DMS153 (cell line): ENCODE measurements around the gene MEF2C.
"Not testable (repeated sequence)": the region's sequence is repeated elsewhere in the genome, so short reads cannot be mapped to it uniquely, and the experiment has no call there.

ENCODE experiments used
- DNase-seq: peaks from one replicate; lab custom pipeline; 2025; lab: John Stamatoyannopoulos, UW

The MEF2C gene

DNA sequence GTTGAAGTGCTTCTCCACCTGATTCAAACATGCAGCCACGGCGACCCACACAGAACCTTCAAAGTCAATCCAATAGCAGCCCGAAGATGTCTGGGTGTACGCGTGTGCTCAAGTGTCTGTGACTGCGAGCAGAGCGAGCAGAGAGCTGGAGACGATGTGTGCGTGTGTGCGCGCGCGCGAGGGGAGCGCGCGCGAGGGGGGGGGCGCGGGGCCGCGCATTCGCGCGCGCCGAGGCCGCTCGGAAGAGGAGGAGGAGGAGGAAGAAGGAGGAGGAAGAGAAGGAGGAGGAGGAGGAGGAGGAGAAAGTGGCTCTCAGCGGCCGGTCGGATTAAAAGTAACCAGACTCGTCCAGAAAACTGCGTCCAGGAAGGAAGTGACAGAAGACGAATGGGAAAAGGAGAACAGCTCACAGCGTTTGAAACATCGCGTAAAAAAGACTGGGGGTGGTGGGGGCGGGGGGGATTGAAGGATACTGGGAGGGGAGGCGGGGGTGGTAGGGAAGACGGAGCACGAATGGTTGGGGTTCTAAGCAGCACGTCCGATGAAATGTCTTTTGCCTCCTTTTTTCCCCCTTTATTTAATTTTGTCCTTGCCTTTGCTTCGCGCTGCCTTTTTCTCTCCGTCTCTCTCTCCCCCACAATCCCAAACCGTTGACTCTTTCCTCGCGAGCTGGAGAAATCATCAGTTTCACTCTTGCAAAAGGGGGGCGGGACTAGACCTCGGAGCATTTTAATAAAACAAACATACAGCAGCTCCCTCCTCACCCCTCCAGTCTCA, at the start of gene MEF2C:
MEF2C (minus strand) TSS at position 126 of the 777 bp plus-strand sequence. CDS start 59,396 bp downstream, outside the sequence.
- DNase-seq: peak; percentile 1

DNA sequence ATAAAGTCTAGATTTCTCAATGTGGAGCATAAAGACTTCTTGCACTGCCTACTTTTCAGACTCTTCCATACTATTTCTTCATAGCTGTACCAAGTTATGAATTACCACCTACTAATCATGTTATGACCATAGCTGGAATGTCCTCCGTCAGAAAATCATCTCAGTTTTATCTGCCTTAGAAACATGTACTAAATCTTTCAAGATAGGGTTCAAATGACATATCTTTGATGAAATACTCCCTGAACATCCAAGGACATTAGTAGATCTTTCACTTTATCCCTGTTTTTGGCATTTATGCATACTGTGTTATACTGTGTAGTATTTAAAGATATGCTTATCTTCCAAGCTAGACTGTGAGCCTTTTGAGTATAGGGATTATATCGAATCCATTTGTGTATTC, 49.6 kb upstream of the MEF2C start:
- no peak for DNase-seq

DNA sequence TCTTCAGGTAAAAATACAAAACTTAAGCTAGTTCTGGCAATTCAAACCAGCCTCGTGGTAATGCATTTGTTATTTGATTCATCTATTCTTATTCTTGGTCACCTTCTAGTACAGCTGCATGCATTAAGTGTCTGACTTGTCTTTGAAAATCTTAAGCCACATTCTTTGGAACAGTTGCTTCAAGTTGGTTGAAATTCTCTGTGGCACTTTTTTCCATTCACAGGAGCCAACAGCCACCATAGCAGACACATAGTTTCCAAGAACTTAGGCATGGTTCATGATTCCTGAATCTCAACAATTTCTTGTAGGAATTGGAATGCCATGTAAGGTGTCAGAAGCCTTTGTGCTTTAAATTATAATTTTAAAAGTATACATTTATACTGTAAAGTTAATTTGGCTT, 47.4 kb upstream of the MEF2C start:
- DNase-seq: no peak

DNA sequence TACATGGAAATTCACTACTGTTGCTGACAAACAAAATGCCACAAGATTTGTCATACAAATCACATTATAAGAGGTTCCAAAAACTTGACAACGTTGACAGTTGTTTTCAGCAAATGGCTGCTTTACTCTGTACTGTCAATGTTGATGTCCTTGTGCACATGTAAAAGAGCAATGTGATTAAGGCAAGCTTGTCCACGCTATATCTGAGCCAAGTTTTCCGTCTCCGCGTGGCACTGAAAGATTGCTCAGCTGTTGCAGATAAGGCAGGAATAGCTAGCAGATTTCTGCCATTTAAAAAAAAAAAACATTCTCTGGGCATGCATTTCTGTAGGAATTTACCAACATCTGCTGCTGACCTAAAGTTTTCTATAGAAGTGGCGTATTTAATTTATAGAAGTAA, 46.4 kb upstream of the MEF2C start:
- no peak for DNase-seq

DNA sequence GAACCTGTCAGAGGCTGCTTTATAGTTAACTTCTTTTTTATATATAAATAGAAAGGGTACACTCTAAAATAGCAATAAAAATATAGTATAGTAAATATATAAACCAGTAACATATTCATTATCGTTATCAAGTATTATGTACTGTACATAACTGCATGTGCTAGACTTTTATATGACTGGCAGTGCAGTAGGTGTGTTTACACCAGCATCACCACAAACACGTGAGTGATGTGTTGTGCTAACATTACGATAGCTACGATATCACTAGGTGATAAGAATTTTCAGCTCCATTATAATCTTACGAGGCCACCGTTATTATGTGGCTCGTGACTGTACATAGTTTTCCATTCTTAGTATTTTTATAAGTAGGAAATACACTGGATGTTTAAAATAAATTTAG, 43.8 kb upstream of the MEF2C start:
- no peak for DNase-seq

DNA sequence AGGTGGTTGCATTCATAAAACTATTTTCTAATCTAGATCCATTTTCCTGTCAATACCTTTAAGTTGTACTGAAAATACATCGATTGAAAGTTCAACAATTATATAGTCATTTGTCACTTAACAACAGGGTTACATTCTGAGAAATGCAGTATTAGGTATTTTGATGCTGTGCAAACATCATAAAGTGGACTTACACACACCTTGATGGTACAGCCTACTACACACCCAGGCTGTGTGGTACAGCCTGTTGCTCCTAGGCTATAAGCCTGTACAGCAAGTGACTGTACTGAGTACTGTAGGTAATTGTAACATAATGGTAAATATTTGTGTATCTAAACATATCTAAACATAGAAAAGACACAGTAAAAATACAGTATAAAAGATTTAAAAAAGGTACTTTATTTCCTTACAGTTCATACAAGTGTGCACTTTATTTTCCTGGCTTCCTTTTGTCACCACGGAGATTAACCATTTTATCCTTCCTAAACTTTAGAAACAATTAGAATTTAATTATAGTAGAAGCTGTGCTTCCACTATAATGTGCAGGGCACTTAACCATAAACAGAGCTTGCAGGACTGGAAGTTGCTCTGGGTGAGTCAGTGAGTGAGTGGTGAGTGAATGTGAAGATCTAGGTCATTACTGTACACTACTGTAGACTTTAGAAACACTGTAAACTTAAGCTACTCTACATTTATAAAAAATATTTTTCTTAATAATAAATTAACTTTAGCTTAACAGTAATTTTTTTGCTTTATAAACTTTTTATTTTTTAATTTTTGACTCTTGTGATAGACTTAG, 42.9 kb upstream of the MEF2C start:
- no peak for DNase-seq

DNA sequence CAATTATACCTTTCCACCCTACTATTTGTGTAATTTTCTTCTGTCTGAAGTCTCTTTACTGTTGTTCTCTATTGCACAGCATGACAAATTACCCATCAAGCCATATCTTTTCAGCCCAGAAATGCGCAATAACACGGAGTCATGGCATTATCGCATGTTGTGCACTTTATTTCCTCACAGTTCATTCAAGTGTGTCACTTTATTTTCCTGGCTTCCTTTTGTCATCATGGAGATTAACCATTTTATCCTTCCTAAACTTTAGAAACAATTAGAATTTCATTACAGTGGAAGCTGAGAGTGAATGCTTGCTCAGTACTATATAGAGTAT, 41.3 kb upstream of the MEF2C start:
- no peak for DNase-seq

DNA sequence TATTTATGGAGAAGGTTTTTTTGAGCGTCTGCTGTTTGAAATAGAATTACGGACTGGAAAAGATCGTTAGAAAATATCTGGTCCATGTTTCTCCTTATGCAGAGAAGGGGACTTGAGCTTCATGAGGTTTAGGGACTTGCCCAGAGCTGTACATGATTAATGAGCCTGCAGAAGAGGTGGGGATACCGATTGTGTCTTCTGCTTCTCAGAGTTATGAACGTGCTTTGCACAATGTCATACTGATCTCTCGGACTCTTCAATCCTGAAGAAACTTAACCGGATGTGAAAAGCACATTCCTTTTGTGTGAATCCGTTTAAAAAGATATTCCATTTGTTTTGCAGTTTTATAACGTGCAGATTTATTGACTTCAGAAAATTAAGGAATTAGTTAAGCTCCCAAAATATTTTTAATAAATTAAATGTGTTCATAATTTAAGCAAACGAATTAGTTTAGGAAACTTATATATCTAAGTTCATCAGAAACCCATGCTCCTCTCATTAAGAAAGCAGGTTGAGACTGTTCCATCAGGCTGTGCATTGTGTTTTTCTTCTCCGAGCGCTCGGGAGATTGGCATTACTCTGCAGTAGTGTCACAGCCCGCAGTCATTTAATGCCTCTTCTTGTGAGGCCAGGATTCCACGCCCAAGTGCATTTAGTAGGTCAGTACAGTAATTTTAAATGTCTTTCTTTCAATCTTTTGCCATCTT, 40.8 kb upstream of the MEF2C start:
- no peak for DNase-seq

DNA sequence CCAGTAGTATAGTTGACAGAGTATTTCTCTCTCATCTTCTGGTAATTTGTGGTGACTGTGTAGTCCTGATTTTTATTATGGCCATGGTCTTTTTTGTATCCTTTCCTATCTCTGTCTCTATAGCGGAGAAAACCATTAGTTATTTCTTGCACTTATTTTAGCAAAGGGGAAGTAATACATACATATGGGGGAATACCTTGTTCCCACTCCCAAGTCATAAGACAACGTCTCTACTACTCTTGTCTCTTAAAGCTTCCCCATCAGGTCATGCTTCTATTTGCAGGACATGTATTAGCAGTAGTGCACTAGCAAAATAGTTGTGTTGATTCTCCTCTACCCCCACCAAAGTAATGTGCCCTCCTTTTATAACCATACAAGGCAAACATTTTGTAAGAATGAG, 29.8 kb upstream of the MEF2C start:
- DNase-seq: not testable (repeated sequence)

DNA sequence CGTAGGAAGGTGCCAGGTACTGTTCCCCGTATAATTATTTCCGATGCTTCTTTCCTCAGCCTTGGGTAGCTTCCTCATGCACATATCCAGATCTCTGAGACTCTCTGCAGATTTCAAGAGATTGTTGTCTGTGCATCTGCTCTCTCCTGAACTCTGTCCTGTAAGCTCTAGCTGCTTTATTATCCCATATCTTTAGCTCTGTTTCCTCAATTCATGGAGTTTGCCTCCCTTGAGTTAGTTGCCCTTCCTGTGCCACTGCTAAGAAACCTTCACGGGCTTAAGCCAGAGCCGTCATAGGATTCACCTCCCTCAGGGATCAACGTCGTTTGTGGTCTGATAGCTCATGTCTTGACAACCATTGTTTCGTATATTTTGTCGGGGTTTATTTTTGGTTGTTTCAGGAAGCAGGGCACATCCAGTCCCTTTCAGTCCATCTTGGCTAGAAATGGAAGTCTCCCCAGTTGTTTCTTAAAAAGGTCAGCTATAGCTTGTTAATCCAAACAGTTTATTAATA, 28.1 kb upstream of the MEF2C start:
- not testable (repeated sequence) for DNase-seq

DNA sequence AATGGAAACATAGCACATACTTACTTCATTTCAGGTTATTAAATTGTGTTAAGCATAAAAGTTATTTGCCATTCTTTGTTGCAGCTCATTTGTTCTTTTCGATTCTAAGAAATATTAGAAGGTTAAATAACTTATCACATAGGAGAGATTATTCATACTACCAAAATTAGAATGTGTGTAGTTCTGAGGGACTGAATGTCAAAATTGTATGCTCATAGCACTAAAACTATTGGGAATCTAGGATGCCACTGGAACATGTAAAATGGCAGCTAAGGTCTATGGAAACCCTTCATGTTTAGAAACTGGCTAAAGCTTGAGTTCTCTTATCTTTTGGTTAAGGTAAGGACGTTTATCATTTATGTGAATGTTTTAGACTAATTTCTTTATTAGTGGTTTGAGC, 21.5 kb upstream of the MEF2C start:
- not testable (repeated sequence) for DNase-seq

DNA sequence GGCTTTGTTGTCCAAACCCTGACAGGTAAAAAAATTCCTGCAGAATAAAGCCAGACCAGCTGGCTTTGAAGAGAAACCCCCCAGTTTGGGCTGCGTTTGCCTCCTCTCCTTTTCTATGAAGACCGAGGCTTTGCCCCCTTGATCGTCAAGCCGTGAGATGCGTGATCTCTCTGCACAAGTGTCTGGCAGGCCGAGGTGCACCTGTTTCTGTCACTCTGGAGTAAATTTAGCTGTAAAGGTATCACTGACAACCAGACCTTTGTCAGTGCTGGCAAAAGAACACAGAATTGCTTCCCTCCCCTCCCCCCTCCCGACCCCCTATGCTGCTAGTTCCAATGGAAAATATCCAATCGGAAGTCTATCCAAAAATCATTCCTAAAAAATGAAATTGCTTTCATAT, 21.0 kb upstream of the MEF2C start:
- DNase-seq: not testable (repeated sequence)

DNA sequence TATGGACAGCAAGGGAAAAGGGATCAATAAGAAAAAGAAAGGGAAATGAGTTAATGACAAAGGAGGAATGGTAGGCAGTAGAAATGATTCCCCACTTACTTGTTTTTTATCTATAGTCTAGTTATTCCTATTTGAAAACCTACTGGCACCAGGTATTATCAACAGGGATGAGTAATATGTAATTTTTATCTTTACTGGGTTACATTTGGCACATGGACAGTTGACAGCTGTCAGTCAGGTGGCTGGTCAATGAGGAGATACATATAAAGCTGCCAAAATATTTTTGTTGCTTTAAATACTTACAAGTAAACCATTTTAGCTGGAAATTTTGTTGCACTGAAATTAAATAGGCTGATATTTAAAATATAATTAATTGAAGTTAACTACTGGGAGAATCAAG, 18.1 kb upstream of the MEF2C start:
- DNase-seq: not testable (repeated sequence)

DNA sequence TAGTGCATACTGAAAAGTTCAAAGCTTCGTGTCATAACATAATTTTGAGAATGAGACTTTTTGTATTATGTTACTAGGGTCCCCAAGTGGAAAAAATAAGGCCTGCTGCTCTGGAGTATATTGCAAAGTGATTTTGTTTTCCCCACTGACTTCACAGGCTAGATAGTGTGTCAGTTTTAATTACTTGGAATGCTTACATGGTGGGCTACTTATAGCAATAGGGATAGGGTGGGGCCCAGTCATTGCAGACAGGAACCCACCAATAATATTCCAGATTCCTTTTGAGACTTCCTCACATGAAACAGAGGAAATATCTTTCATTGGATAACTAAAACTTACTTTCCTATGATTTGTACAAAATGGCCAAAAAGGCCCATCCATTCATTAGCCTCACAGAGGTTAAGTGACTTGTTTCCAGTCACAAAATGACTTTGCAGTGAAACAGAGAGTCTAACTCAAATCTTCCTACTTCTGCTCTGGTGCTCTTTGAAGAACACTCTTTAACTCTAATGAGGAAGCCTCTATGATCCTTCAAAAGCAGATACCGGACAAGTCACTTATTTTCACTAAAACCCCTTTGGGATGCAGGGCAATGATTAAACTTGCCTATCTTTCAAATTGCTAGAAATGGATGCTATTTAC, 16.2 kb upstream of the MEF2C start:
- no peak for DNase-seq

DNA sequence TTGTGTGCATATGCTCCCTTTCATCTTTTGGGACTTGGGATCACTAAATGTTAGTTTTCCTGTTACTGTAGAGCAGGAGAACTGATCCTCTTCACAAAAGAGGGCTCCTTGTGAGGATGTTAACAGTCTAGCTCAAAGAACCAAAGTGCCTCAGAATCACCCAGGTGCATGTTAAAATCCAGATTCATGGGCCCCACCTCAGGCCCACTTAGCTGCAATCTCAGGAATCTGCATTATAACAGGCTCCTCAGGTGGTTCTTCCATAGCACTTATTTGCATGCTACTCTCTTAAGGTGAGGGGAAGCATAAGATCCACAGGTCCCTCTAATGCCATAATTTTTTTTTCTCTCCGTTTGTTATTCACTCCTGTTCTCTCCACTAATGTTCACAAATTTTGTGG, 14.8 kb upstream of the MEF2C start:
- no peak for DNase-seq

DNA sequence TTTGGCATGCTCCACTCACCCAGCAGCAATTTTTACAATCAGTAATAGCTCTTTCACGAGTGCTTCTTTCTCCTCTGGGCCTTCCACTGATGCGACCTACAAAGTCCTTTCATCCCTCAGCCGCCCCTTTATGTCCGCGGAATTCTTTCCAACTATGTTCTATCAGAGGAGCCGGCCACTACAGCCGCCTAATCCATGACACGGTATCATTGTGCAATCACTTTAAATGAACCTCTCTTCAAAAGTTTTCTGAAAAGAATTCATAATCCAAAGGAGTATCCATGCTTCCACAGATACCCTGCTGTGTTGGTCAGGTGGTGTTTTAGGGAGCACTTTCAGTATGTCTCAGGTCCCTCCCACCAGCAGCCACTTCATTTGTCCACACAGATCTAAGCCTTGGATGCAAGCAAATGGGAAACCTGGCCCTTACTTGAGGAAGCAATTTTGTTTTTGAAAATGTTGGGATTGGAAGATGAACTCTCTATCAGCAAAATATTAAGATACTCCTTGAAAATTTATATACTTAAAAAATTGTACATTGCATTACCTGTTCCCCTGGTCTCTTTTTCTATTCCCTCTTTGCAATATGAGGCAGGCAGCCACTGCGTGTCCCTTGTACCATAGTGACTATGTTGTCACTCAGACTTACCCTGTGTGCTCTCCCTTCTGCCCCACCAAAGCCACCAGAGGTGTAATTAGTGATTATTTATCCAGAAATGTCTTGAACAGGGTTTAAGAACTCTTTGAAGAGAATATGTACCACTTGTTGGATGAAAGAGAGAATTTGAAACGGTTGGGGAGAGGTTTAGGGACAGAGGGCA, 12.9 kb upstream of the MEF2C start:
- DNase-seq: no peak

DNA sequence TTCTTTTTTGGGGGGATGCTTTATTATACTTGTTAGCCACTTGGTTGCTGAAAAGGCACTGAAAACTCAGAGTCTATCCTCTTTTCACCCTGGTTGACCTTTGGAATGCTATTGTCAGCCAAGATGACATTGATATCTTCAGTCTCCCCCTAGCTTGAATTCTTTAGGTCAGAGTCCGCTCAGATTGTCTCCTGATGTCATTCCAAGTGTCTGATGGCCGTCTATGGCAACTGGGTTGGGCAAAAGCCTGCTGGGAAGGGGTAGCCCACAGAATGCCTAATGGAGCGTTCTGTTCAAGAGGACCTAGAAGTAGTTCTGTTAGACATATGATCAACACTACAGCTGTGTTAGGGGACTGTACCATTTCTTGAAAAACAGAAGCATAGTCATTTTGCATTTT, 9.7 kb upstream of the MEF2C start:
- no peak for DNase-seq

DNA sequence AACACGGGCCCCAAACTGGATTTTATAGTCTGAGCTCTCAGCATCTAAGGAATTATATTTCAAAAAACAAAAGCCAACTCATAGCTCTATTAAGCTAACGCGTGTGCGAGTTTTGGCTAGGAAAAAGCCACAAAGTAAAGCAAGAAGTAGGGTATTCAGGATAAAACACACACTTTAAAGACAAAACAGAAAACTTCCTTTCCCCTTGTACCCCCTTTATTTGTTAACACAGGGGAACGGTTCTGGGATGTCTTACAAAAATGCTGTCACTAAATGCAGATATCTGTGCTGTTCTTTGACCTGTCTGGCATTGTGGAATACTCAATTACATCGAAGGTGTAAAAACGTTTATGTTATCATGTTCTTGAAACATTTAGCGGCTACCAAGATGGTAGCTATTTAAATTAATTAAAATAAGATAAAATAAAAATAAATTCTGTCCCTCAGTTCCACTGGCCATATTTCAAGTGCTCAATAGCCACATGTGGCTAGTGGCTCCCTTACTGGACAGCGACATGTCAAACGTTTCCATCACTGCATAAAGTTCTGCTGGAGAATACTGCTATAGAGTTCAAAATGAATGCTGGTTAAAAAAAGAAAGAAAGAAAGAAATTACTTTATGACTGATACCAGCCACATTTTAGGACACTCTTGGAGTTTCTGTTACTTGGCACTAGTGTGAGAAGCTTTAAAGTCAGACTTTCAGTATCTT, 7.2 kb upstream of the MEF2C start:
- DNase-seq: no peak

DNA sequence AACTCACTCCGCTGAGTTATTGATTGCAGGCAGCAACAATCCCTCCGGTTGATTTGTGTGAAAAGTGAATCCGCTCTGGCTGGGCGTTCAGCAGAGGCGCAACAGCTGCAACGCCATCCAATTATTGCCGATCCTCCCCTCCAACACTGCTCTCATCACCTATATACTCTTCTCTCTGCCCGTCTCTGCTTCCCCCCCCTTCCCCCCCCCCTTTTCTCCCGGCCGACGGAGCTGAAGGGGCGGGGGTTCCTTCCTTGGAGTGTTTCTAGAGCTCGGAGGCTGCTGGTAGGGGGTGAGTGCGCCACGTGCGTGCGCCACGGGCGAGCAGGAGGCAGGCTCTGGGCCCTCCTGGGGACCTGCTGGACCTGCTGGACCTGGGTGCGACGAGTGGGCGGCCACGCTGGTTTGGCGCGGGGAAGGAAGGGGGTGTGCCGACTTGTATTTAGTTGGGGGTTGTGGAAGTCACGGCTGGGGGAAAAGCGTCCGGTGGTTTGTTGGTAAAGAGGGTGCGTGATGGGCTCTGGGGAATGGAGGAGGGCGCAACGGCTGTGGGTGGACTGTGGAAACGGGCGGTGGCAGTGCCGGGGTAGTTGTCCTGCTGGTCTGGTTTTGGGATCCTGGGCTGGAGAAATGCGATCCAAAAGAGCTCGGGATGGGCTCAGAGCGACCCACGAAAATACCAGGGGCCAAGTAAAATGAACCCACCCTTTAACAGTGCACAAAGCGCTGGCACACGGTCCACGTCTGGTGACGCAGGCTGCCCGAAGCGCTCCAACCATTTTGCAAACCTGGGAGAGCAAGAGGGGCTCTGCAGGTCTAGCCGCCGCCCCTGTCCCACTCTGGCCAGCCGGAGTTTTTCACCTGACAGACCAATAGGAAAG, 6.4 kb upstream of the MEF2C start:
- DNase-seq: no peak

DNA sequence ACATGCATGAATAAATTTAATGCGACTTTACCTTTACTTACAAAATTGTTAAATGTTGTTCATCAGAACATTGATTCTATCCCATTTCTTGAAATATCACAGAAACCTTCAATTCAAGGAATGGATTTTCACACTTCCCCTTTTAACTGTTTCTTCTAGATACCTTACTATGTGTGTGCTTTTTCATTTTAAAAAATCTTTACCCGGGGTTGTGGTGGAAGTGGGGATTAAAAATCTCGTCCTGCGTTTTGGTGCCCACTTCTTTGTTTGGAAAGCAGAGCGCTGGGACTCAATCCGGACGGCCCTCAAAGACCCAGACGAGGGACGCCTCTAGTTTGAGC, 5.8 kb upstream of the MEF2C start:
- DNase-seq: no peak
